Left lung (tissue), 10 donors: Measurements from ENCODE around the gene UBE3A. TPM values are rescaled to one million over a fixed set of nuclear protein-coding genes. Genes with fewer than 3 reads are reported as not detected.

Experiments used
- ATAC-seq: fragments of 200-7000 bp; cut with Tn5 transposase; one replicate; pipeline ENCODE4 v1.9.1; 2020; ENCODE audit warnings: moderate library complexity
- DNase-seq, 4 donors: peaks; one replicate each; pipeline ENCODE4 v3.0.0-alpha.2; 2013 to 2020
- H3K27ac ChIP-seq, 2 donors: fragments of 200-600 bp; sonication (generic) in 1 of 2; one replicate each; pipeline versions ENCODE4 v1.5.0 to v1.8.0; 2020 to 2021
- H3K27me3 ChIP-seq, 2 donors: fragments of 200-600 bp; sonication (generic) in 1 of 2; one replicate each; pipeline versions ENCODE4 v1.5.0 to v1.8.0; 2020 to 2021
- H3K36me3 ChIP-seq, 2 donors: fragments of 200-600 bp; sonication (generic) in 1 of 2; one replicate each; pipeline versions ENCODE4 v1.5.0 to v1.8.0; 2020 to 2021
- H3K4me1 ChIP-seq, 2 donors: fragments of 200-600 bp; one replicate each; pipeline ENCODE4 v1.8.0; 2021
- H3K4me3 ChIP-seq, 2 donors: fragments of 200-600 bp; sonication (generic) in 1 of 2; one replicate each; pipeline versions ENCODE4 v1.5.0 to v1.8.0; 2020 to 2021; ENCODE audit warnings: mild to moderate bottlenecking in 1 of 2
- H3K9me3 ChIP-seq, 2 donors: fragments of 200-600 bp; sonication (generic) in 1 of 2; one replicate each; pipeline versions ENCODE4 v1.5.0 to v1.8.0; 2020 to 2021
- CTCF ChIP-seq, 2 donors: fragments of 200-600 bp; sonication (generic) in 1 of 2; IDR thresholded peaks; one replicate each; pipeline versions ENCODE4 v1.5.0 to v1.8.0; 2021; ENCODE audit warnings: antibody characterized with exemption in 2 of 2
- intact Hi-C, 2 donors: fragments of 100-400 bp; cut with DNase I; formaldehyde crosslinking; loops; one replicate each; pipeline versions ENCODE4 v1.11.2 to v1.14.2; 2022
- polyA plus RNA-seq, 6 donors: library from polyadenylated mRNA; unstranded; fragments of 120-200 nt; gene quantifications; one replicate each; pipeline ENCODE4 v1.2.1, GENCODE V29; 2013; ENCODE audit not compliant: insufficient read length in 6 of 6
- total RNA-seq, 2 donors: library from RNA; stranded (reverse); fragmentation: NEBNext Ultra II Directional; extraction: Animal tissue kit (Norgen Biotek cat#: 25700); gene quantifications; one replicate each; pipeline ENCODE4 v1.2.1, GENCODE V29; 2021
- donor health status: DM: no; HTN: yes; CAD: no.
- donor health status: DM: no; HTN: no; CAD: no.

UBE3A gene
- total and polyA plus RNA-seq, 8 donors: 84.4 to 97.9 (median 90.3) TPM

GRCh38 chr15:25347707-25348106, 91.1 kb downstream of the UBE3A start:
- H3K4me1 ChIP-seq: no peaks in the 10 kb centered on the region
- peaks cover 0 to 27% of the 10 kb centered on the region in 2 donors for H3K9me3 ChIP-seq
- ATAC-seq (no peak), DNase-seq (no peak)
- intact Hi-C loops: no loop called here
- no peak for TF ChIP-seq CTCF (IDR thresholded peaks at IDR 0.05)
- H3K27ac ChIP-seq: no peak overlapping the region
- H3K4me3 ChIP-seq: no peak overlapping the region
- H3K27me3 ChIP-seq: no peaks in the 10 kb centered on the region
- peaks cover 0 to 51% of the 10 kb centered on the region in 2 donors for H3K36me3 ChIP-seq

- Histone ChIP-seq H3K36me3 (peaks cover 0 to 44% of the 10 kb centered on the region in 2 donors), H3K9me3 (peaks cover 0 to 24% of the 10 kb centered on the region in 2 donors), H3K27me3 (no peaks in the 10 kb centered on the region), H3K4me1 (no peaks in the 10 kb centered on the region), H3K27ac (no peak overlapping the region), H3K4me3 (no peak overlapping the region)
- ATAC-seq (no peak), DNase-seq (no peak)
- intact Hi-C loops: no loop called here
- TF ChIP-seq CTCF (IDR thresholded peaks at IDR 0.05): no peak
Observed at GRCh38 chr15:25346371-25346770, 92.5 kb downstream of the UBE3A start.

- peak; percentile 30 for ATAC-seq
- intact Hi-C loops: no loop called here
- Histone ChIP-seq H3K4me1 (no peaks in the 10 kb centered on the region), H3K36me3 (peaks cover 0 to 45% of the 10 kb centered on the region in 2 donors), H3K4me3 (no peak overlapping the region), H3K27me3 (no peaks in the 10 kb centered on the region), H3K27ac (no peak overlapping the region), H3K9me3 (peaks cover 0 to 24% of the 10 kb centered on the region in 2 donors)
- TF ChIP-seq CTCF (IDR thresholded peaks at IDR 0.05): no peak
- DNase-seq: peak in 1 of 4 donors; percentile 39
Observed at GRCh38 chr15:25345943-25346342, 92.9 kb downstream of the UBE3A start.

- no peak for ATAC-seq
- intact Hi-C loops: no loop called here
- Histone ChIP-seq H3K4me3 (no peak overlapping the region), H3K36me3 (peaks cover 0 to 49% of the 10 kb centered on the region in 2 donors), H3K9me3 (peaks cover 0 to 9% of the 10 kb centered on the region in 2 donors), H3K4me1 (no peaks in the 10 kb centered on the region), H3K27me3 (no peaks in the 10 kb centered on the region), H3K27ac (no peak overlapping the region)
- TF ChIP-seq CTCF (IDR thresholded peaks at IDR 0.05): no peak
- DNase-seq: no peak
Observed at GRCh38 chr15:25342629-25343028, 96.2 kb downstream of the UBE3A start.

DNA sequence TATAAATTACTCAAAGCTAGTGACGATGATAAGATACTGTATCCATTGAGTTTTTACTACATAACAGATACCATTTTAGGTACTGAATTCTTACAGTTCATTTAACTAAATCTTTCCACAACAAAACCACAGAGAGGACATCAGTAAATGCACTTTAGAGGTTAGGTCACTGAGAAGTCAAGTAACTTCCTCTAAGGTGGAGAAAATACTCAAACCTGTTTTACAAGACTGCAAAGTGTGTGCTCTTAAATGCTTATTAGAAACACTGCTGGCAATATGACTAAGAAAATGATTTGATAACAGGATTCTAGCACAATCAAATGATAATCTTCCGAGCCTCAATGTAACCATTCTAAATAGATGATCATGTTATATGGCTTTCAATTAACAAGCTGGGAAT, 99.4 kb downstream of the UBE3A start:
- no peaks in the 10 kb centered on the region for H3K9me3 ChIP-seq
- no peak overlapping the region for H3K27ac ChIP-seq
- intact Hi-C loops: no loop called here
- ATAC-seq (peak; percentile 73), DNase-seq (peak in 1 of 4 donors; percentile 26)
- no peaks in the 10 kb centered on the region for H3K27me3 ChIP-seq
- no peaks in the 10 kb centered on the region for H3K4me1 ChIP-seq
- no peak for TF ChIP-seq CTCF (IDR thresholded peaks at IDR 0.05)
- peaks cover 0 to 63% of the 10 kb centered on the region in 2 donors for H3K36me3 ChIP-seq
- H3K4me3 ChIP-seq: no peak overlapping the region
